HG03565 (cell line): ENCODE results near the gene RNF5.
"Not testable (repeated sequence)": the region's sequence is repeated elsewhere in the genome, so short reads cannot be mapped to it uniquely, and the experiment has no call there.

ENCODE experiments used
- ATAC-seq: cut with Tn5 transposase; IDR thresholded peaks from one replicate; pipeline ENCODE4 v1.9.1; 2021; ENCODE audit warnings: mild to moderate bottlenecking, moderate library complexity; ENCODE audit not compliant: unreplicated experiment

Gene RNF5

DNA sequence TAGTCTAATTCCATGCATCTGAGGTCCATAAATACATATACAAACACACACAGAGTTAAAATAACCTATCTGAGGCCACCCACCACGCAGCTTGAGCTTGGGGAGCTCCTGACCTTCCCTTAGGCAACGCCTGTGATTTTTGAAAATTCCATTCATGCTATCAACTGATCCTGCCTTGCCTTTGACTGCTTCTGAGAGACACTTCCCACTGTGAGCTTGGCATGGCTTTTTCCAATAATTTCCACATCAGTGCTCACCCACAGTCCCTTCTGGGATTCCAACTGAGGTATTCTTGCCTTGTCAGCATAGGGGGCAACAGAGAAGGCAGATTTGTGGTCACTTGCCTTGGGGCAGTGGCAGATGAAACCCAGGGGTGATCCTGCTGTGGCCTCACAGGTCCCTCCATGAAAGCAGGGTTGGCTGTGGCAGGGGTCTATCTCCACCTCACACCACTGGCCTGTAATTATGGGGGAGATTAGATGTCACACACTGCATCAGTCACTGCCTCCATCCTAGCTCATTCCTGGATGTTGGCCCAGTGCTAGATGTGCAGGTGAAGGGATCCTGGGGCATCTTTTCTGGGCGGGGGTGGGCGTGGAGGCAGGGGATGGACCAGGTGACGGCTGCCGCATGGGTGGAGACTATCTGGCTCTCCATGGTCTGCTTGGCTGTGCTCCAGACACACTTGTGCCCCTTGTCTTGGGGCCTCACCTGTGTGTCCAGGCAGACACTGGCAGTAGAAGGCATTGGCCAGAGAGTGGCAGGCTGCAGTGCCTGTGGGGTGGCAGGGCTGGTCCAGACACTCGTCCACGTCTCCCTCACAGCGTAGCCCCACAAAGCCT is 25.4 kb downstream of the RNF5 start:
- no peak for ATAC-seq

DNA sequence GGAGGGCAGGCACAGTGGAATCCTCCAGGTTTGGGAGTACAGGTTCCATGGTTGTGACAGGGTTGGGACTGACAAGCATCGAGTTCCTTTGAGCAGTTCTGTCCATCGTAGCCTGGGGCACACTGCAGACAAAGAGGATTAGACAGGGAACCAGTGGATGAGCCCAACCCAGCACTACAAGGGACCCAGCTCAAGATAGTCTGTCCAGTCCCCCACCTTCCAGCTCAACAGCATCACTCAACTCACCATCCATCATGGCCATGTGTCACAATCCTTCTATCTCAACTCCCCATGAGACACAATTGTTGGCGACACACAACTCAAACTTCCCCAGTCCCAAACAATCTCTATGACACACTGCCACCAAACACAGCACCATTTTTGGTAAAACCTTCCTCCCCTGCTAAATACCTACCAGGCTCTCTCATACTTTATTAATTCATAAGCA is 26.1 kb downstream of the RNF5 start:
- ATAC-seq, result no peak

DNA sequence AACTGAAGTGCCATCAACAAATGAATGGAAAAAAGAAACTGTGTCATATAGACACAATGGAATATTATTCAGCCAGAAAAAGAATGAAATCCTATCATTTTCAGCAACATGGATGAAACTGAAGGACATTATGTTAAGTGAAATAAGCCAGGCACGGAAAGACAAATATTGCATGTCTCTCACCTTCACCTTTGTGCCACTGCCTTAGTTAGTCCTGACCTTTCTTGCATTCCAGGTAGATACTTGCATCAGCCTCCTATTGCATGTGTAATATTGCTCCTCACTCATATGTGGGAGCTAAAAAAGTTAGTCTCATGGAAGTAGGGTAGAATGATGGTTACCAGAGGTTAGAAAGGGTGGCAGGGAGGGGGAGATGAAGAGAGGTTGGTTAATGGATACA is 30.8 kb downstream of the RNF5 start:
- ATAC-seq, result no peak

- ATAC-seq, result no peak
Measured at GRCh38 chr6:32210191-32210601, 32.0 kb downstream of the RNF5 start.

DNA sequence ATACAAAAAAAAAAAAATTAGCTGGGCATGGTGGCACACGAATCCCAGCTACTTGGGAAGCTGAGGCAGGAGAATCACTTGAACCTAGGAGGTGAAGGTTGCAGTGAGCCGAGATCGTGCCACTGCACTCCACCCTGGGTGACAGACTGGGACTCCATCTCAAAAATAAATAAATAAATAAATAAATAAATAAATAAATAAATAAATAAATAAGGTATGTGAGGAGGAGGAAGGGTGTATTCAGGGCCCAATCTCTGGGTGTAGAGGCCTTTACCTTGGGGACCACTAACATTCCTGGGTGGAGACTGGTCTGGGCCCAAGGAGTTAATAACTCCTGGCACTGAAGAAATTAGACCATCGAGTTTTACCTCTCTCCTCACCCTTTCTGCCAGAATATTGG is 33.2 kb downstream of the RNF5 start:
- not testable (repeated sequence) for ATAC-seq

DNA sequence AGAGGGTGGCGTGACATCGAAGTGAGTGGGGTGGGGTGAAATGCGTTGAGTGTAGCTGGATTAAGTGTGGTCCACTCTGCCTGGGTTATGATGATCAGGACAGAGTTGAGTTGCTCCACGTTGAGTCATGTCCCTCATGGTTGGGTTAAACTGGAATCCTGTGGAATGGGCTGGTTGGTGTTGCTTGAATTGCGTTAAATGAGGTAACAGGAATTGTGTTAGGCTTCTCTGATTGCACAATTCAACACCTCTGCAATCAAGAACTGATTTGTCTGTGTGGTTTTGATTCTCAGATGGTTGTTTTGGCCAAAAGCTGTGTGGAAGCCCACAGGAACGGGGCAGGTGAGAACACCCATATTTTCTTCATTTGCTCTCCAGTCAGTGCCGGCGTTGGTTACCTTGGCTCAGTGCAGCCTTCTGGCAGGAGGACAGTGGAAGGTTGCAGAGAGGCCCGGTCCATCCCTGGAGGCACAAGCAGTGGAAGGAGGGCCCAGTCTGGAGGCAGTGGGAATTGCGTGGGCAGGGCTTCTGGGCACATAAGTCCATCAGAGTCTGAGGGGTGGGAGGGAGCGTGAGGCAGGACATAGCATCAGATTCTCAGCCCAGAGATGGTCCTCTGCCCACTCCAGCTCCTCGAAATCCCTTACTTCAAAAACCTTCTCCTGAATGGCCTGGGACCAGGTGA is 34.0 kb downstream of the RNF5 start:
- no peak for ATAC-seq

- no peak for ATAC-seq
Measured at GRCh38 chr6:32213649-32214048, 35.4 kb downstream of the RNF5 start.

DNA sequence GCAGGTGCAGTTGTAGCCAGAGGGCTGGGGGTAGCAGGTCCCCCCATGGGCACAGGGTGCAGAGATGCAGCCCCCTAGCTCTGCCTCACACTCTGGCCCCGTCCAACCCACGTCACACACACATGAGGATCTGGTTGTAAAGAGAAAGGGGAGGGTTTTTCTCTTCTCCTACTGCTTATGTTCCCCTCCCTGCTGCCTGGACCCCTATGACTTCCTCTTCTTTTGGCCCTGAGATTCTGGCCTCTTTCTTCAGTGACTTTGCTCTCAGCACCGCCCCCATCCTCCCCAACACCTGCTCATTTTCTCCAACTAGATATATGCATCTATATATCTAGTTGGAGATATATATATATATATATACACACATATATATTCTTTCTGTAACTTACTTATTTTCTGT is 35.9 kb downstream of the RNF5 start:
- no peak for ATAC-seq

GRCh38 chr6:32215617-32216016 is 37.4 kb downstream of the RNF5 start:
- no peak for ATAC-seq

GRCh38 chr6:32216285-32216684 is 38.1 kb downstream of the RNF5 start:
- ATAC-seq, result no peak

GRCh38 chr6:32216998-32217397 is 38.8 kb downstream of the RNF5 start:
- ATAC-seq, result no peak

GRCh38 chr6:32218167-32218566 is 40.0 kb downstream of the RNF5 start:
- ATAC-seq, result no peak

DNA sequence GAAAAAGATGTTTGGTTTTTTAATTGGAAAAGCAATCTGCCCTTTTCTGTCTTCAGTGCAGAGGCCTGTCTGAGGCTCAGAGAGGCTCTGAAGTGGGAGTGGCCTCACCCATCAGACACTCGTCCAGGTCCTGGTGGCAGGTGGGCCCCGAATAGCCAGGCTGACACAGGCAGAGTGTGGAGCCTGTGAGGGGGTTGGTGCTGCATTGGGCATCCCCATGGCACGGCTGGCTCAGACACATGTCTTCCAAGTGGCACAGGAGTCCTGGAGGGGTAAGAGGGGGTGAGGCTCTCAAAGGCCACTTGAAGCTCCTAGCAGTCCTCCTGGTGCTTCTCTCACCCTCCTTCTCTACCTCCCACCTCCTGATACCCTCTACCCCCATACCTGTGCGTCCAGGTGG is 41.8 kb downstream of the RNF5 start:
- no peak for ATAC-seq

DNA sequence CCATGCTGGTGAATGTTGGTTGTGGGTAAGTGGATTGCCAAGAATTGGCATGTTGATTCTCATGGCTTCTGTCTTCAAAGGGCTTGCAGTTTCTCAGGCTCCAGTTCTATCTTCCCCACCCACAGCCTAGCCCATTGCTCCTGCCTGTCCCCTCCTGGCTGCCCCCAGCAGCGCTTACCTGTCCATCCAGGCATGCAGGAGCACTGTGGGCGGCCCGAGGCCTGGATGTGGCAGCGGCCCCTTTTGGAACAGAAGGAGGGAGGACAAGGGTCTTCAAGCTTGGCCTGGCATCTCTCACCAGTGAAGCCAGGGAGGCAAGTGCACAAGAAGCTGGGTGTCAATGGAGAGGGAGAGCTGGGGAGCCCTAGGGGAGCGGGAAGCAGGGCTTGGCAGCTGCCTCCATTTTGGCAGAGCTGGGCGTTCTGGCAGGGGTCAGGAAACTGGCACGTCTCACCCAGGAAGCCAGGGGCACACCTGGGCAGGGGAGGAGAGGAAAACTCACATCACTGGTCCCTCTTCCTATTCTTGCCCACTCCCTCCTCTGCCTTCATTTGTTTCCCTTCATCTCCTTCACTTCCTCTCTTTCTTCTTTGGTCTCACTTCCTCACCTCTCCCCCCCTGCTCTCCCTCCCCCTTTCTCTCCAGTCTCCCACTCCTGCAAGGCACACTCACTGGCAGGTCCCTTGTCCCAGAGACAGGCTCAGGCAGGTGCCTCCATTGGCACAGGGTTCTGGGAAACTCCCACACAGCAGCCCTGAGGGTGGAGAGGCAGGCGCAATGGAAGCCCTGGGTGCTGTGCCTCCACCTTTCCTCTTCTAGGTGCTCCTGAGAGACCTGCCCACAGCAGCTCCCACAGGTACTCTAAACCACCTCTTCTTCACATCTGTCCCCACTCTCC is 44.4 kb downstream of the RNF5 start:
- ATAC-seq, result no peak

- ATAC-seq, result no peak
Measured at GRCh38 chr6:32223258-32224235, 45.3 kb downstream of the RNF5 start, which contains the start of gene NOTCH4. Gene NOTCH4, minus strand, starts transcription at chr6:32224067. Its CDS starts 139 bp downstream, at chr6:32223928.

- ATAC-seq, result no peak
Measured at GRCh38 chr6:32224696-32225095, 46.5 kb downstream of the RNF5 start.

DNA sequence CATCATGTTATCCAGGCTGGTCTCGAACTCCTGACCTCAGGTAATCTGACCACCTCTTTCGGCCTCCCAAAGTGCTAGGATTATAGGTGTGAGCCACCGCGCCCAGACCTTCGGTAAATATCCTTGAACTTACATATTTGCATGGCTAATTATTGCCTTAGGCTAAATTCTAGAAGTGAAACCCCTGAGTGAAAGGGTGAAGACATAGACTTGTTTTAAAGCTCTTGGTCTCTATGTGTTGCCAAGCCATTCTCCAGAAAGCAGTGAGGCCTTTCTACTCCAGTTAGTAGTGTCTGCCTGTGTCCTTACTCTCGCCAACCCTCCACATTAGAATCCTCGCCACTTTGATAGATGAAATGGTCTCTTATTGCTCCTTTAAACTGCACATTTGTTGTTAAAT is 48.2 kb downstream of the RNF5 start:
- no peak for ATAC-seq
